HCT116 (cell line): Measurements from ENCODE around the gene OR7A17.

Experiments
- EZH2phosphoT487 ChIP-seq: fragments of 200-600 bp; IDR thresholded peaks from 2 replicates; pipeline ENCODE4 v1.6.1; 2018; ENCODE audit warnings: antibody characterized with exemption, borderline replicate concordance
- POLR2A ChIP-seq: IDR thresholded peaks from 2 replicates; pipeline ENCODE4 v1.7.0; 2011; ENCODE audit warnings: borderline replicate concordance; ENCODE audit not compliant: insufficient read depth, insufficient read length; ENCODE audit errors: extremely low read depth
- POLR2AphosphoS5 ChIP-seq: IDR thresholded peaks from 2 replicates; pipeline ENCODE4 v1.6.1; 2011; ENCODE audit warnings: mild to moderate bottlenecking, low read depth, low read length, moderate library complexity
- RAD21 ChIP-seq: IDR thresholded peaks from 2 replicates; pipeline ENCODE4 v1.6.1; 2012; ENCODE audit warnings: low read depth, mild to moderate bottlenecking
- REST ChIP-seq: IDR thresholded peaks from 2 replicates; pipeline ENCODE4 v1.6.1; 2012; ENCODE audit warnings: low read depth
- TF ChIP-seq, protein P1 (sequence below), 3 experiments: fragments of 200-600 bp in 1 of 3; sonication (generic) in 1 of 3; IDR thresholded peaks in 2 of 3; conservative IDR thresholded peaks in 1 of 3; 2 replicates each; pipeline ENCODE4 v1.5.1; 2012 to 2017; ENCODE audit warnings: low read depth in 2 of 3, low read length in 2 of 3, antibody characterized with exemption in 1 of 3, borderline replicate concordance in 1 of 3, control low read depth in 1 of 3, mild to moderate bottlenecking in 1 of 3, mixed read lengths in 1 of 3, mixed run types in 1 of 3, moderate library complexity in 1 of 3; ENCODE audit not compliant: insufficient read depth in 1 of 3

- no peak for TF ChIP-seq RAD21
- TF ChIP-seq POLR2AphosphoS5, result no peak
- TF ChIP-seq POLR2A, result no peak
- TF ChIP-seq REST, result no peak
- TF ChIP-seq, protein P1, sequence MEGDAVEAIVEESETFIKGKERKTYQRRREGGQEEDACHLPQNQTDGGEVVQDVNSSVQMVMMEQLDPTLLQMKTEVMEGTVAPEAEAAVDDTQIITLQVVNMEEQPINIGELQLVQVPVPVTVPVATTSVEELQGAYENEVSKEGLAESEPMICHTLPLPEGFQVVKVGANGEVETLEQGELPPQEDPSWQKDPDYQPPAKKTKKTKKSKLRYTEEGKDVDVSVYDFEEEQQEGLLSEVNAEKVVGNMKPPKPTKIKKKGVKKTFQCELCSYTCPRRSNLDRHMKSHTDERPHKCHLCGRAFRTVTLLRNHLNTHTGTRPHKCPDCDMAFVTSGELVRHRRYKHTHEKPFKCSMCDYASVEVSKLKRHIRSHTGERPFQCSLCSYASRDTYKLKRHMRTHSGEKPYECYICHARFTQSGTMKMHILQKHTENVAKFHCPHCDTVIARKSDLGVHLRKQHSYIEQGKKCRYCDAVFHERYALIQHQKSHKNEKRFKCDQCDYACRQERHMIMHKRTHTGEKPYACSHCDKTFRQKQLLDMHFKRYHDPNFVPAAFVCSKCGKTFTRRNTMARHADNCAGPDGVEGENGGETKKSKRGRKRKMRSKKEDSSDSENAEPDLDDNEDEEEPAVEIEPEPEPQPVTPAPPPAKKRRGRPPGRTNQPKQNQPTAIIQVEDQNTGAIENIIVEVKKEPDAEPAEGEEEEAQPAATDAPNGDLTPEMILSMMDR (IDR thresholded peaks at IDR 0.05 in 2 of 3, conservative IDR thresholded peaks at IDR 0.05 in 1 of 3; ENCODE audit: borderline replicate concordance in 1 of 3, insufficient read depth in 1 of 3, low read depth in 2 of 3, low read length in 2 of 3), result no peak
- no peak for TF ChIP-seq EZH2phosphoT487
Observed at GRCh38 chr19:14835011-14835410, 50.9 kb downstream of the OR7A17 start, which contains the start of the genes OR7A5 and OR7C1.
